Activated naive CD8-positive, alpha-beta T cell treated with anti-CD3 and anti-CD28 coated beads, Interleukin-2, amount 50 U/mL, for 24 hours (primary cell): Measurements from ENCODE around the gene HOXB4.

Source experiments
- ATAC-seq: fragments of 150-1000 bp; cut with Tn5 transposase; one replicate; pipeline ENCODE4 v1.10.0; 2021
- DNase-seq: peaks from one replicate; pipeline ENCODE4 v3.0.0; 2021
- H3K27ac Mint-ChIP-seq: one replicate; pipeline ENCODE4 v1.8.0; 2021; ENCODE audit warnings: mild to moderate bottlenecking, mixed read lengths
- H3K27me3 Mint-ChIP-seq: one replicate; pipeline ENCODE4 v1.8.0; 2021; ENCODE audit warnings: mixed read lengths
- H3K36me3 Mint-ChIP-seq: one replicate; pipeline ENCODE4 v1.8.0; 2021; ENCODE audit warnings: low read depth, mixed read lengths
- H3K4me1 Mint-ChIP-seq: one replicate; pipeline ENCODE4 v1.8.0; 2021; ENCODE audit warnings: mixed read lengths
- H3K4me3 Mint-ChIP-seq: one replicate; pipeline ENCODE4 v1.8.0; 2021; ENCODE audit warnings: mild to moderate bottlenecking, moderate library complexity, mixed read lengths
- H3K9me3 Mint-ChIP-seq: one replicate; pipeline ENCODE4 v1.8.0; 2021; ENCODE audit warnings: mixed read lengths

The HOXB4 gene

DNA sequence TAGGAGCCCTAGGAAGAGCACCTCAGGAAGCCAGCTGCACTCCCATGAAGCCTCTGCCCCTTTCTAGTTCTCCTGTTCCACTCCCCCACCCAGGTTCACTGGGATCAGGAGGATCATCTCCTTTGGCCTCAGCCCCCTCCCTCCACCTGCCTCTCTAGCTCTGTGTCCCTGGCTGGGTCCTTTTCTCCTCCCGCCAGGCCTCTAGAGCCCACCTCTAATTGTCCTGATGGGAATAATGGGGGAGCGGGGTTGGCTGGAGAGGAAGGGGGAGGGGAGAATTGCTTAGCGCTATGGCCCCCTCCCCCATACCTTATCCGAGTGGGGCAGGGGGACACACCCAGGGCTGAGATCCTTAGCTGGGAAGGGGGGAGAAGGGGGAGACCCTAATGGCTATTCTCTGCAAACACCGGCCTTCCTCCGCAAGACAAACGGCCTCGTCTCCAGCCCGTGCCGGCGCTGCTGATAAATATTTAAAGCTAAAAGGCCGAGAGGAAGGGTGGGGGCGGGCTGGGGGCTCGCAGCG is 31.7 kb upstream of the HOXB4 start:
- peaks cover 33% of the 10 kb centered on the region for H3K4me1 Mint-ChIP-seq
- H3K9me3 Mint-ChIP-seq, result no peaks in the 10 kb centered on the region
- ATAC-seq (no peak), DNase-seq (no peak)
- H3K27ac Mint-ChIP-seq, result no peak overlapping the region
- no peaks in the 10 kb centered on the region for H3K36me3 Mint-ChIP-seq
- peak overlapping the region; percentile 91 for H3K4me3 Mint-ChIP-seq
- peaks cover 71% of the 10 kb centered on the region for H3K27me3 Mint-ChIP-seq

DNA sequence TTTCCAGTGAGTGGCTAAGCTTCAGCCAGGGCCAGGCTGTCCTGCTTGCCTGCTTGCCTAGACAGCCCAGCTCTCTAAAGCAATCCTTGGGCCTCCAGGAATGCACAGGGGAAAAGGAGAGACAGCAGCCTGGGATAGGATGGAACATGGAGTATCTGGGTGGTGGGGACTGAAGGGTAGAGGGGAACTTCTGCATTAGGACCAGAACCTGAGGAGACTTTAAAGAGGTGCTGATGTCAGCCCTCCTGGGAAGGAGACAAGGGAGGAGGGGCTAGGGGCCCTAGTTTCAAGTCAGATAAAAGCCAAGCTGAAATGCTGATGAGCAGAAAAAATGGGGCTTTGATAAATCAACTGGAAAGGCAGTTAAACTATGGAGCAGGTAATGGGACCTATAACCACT is 30.9 kb upstream of the HOXB4 start:
- Mint-ChIP-seq H3K27ac (no peak overlapping the region), H3K36me3 (no peaks in the 10 kb centered on the region), H3K4me1 (peaks cover 35% of the 10 kb centered on the region), H3K9me3 (no peaks in the 10 kb centered on the region), H3K27me3 (peaks cover 73% of the 10 kb centered on the region), H3K4me3 (no peak overlapping the region)
- DNase-seq (no peak), ATAC-seq (no peak)

DNA sequence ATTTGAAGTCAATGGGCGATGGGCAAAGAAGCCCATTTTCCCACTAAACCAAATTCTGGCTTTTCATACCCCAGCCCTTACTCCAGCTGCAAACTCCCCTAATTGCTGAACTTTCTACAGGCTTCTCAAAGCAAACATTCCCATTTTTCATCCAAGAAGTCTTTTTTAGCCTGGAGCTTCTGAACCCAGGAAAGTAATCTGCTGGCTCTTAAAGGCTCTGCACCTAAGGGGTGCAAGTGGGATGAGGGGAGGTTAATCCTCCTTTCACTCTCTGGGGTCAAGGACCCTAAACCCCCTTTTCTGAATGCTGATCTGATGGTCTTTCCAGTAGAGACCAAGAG is 30.3 kb upstream of the HOXB4 start:
- no peak overlapping the region for H3K4me3 Mint-ChIP-seq
- no peak for DNase-seq

DNA sequence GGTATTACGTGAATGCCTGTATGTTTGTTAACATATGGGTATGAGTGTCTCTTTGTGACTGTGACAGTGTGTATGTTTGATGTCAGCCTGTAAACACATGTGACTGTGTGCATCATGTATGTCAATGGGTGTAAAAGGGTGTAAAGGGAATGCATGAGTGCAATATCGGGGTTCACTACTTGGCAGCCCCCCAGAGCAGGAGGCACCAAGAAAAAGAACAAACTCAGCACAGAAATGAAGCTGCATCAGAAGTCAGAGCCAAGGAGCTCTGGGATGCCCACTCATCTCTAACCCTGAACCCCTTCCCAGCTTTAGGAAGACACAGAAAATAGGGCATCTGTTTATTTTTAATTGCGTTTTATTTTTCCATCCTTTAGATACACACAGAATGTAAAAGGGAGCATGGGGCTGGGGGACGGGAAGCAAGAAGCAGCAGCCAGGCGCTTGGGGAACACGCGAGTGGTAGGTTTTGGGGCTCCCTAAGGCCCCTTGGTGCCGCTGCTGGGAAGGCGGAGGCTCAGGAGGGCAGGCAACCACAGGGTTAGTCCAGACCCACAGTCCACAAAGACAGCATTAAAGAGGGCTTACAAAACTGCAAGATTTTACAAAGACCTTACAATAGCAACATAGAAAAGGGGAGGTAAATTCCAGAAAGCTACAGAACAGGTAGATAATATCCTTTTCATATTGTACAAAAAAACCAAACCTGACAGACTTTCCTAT is 28.9 kb upstream of the HOXB4 start:
- ATAC-seq (no peak), DNase-seq (no peak)
- Mint-ChIP-seq H3K4me3 (no peak overlapping the region), H3K27ac (no peak overlapping the region), H3K4me1 (peaks cover 21% of the 10 kb centered on the region), H3K36me3 (no peaks in the 10 kb centered on the region), H3K9me3 (no peaks in the 10 kb centered on the region), H3K27me3 (peaks cover 77% of the 10 kb centered on the region)

More for the DNA sequence above, 30.3 kb upstream of the HOXB4 start:
- no peak for ATAC-seq
- Mint-ChIP-seq H3K27me3 (peaks cover 73% of the 10 kb centered on the region), H3K9me3 (no peaks in the 10 kb centered on the region), H3K4me1 (peaks cover 30% of the 10 kb centered on the region), H3K27ac (no peak overlapping the region), H3K36me3 (no peaks in the 10 kb centered on the region)

DNA sequence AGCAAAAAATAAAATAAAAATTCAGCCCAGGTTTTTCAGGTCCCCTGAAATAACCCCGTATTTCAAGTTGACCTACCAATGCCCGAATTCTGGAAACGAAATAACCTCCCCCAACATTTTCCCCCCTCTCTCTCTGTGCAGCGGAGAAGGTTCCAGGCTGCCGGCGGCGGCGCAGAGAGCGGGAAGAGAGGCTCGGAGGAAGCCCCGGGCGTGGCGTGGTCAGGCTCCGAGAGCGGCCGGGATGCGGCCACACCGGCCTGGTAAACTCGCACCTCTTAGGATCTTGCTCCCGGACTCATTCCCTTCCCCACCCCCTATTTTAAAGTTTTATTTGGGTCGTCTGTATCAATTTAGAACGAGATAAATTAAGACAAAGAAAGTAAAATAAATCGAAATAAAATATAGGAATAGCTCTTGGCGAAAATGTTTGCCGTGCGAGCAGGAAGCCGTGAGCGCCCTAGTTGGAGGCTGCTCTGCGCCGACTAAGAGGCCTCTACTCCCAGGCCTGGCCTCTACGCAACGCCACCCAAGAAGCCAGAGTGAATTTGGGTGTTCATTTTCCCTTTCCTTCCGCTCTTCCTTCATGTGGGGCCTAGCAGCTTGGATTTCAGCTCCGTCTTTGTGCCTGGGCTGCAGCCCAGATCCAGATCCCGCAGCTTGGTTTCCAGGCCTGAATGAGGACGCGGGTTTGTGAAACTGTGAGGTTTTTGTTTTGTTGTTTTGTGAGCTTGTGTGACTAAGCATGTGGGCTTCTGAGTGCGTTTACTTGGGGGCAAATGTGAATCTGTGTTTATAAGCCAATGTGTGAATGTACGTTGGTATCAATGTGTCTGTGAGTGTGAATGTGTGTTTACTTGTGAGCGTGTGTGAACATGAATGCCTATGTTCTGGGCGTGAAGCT is 28.1 kb upstream of the HOXB4 start:
- ATAC-seq (no peak), DNase-seq (no peak)
- Mint-ChIP-seq H3K9me3 (no peaks in the 10 kb centered on the region), H3K36me3 (no peaks in the 10 kb centered on the region), H3K27ac (no peak overlapping the region), H3K27me3 (peaks cover 79% of the 10 kb centered on the region), H3K4me3 (no peak overlapping the region), H3K4me1 (peaks cover 18% of the 10 kb centered on the region)

DNA sequence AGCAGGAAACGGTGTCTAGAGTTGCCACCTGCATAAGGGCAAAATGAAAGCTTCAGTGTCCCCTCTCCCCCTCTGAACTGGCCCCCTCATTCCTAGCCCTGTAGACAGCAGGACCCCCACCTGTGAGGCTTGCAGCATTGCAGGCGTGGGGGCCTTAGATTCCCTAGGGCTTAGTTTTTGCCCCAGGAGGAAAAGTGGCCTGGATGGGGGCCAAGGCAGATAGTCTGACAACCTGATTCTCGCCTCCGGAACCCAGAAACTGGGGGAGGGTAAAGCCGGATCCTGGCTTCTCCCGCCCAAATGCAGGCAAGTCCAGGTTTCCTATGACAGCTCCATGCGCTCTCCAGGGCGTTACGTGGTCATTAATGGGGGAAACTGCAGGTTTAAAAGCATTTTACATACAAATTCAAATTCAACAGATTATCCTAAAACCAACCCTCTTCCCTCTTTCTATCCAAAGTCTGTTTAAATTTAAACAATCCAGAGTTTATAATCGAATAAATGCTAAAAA is 27.3 kb upstream of the HOXB4 start:
- Mint-ChIP-seq H3K27me3 (peaks cover 82% of the 10 kb centered on the region), H3K27ac (no peak overlapping the region), H3K4me1 (peaks cover 11% of the 10 kb centered on the region), H3K36me3 (no peaks in the 10 kb centered on the region), H3K9me3 (no peaks in the 10 kb centered on the region), H3K4me3 (no peak overlapping the region)
- DNase-seq, result no peak
- ATAC-seq, result no peak

DNA sequence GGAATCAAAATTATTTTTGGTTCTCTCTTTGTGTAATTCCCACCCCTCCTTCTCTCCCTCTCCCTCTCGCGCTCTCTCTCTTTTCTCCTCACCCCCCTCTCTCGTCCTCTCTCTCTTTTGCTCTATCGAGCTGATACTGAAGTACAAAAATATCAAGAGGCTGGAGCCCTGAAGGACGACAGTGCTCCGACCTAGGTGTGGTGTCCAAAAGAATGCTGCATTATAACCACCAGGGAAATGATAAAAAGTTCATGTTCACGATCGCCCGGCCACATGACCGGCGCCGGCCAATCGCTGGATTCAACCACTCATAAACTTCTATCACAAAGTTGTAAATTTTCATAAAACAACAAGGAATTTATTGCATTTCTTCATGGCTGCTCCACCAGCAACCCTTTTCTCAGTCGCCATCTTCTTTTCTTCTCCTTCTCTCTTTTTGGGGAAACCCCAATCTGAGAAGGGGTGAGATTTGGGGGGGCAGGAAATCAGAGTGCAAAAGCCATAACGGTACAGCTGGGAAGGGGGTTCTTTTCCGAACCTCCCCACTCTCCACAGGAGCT is 26.7 kb upstream of the HOXB4 start, which contains the start of gene HOXB6:
Gene HOXB6 (minus strand): TSS at position 217 of the 560 bp plus-strand sequence. CDS start 6,836 bp downstream, outside the sequence.
- DNase-seq, result no peak
- peaks cover 11% of the 10 kb centered on the region for H3K4me1 Mint-ChIP-seq
- H3K36me3 Mint-ChIP-seq, result no peaks in the 10 kb centered on the region
- peaks cover 87% of the 10 kb centered on the region for H3K27me3 Mint-ChIP-seq
- no peaks in the 10 kb centered on the region for H3K9me3 Mint-ChIP-seq
- ATAC-seq, result no peak
- peak within 1 kb of the TSS; percentile 48 for H3K4me3 Mint-ChIP-seq
- no peak within 1 kb of the TSS for H3K27ac Mint-ChIP-seq

DNA sequence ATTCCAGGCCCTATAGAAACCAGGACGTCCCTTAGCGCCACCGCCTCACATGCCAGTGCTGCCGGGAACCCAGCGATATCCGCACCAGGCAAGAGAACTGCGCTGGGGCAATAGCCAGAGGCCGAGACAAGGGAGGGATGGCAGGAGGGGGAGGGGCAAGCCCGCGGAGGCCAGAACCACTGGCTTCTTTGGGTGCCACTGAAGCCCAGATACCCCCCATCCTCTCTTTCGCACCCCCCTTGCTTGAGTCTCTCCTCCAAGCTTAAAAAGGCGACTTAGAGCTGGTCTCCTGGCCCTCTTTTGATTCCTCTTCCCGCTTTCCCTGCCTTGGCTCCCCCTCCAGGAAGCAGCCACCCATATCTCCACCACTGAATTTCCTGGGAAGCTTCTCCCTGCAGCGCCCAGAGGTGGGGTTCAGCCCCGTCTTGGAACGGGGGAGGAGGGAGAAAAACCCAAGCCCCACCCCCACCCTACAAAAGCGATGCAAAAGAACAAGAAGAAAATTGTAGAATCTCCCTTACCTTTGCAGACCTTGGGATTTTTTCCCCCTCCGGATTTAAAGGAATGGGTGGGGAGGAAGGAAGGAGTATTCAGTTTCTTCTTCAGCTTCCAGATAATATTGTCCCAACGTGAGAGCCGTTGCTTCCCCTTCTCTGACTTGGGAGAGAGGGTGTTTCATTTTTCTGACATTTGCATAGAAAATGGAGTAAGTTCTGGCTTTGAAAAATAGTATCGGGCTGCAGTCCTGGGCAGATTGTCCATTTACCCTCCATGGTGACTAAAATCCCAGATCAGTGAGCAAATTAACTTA is 26.0 kb upstream of the HOXB4 start:
- Mint-ChIP-seq H3K27me3 (peaks cover 86% of the 10 kb centered on the region), H3K36me3 (no peaks in the 10 kb centered on the region), H3K27ac (no peak overlapping the region), H3K4me1 (peaks cover 11% of the 10 kb centered on the region), H3K9me3 (no peaks in the 10 kb centered on the region), H3K4me3 (no peak overlapping the region)
- DNase-seq, result no peak
- ATAC-seq, result no peak

DNA sequence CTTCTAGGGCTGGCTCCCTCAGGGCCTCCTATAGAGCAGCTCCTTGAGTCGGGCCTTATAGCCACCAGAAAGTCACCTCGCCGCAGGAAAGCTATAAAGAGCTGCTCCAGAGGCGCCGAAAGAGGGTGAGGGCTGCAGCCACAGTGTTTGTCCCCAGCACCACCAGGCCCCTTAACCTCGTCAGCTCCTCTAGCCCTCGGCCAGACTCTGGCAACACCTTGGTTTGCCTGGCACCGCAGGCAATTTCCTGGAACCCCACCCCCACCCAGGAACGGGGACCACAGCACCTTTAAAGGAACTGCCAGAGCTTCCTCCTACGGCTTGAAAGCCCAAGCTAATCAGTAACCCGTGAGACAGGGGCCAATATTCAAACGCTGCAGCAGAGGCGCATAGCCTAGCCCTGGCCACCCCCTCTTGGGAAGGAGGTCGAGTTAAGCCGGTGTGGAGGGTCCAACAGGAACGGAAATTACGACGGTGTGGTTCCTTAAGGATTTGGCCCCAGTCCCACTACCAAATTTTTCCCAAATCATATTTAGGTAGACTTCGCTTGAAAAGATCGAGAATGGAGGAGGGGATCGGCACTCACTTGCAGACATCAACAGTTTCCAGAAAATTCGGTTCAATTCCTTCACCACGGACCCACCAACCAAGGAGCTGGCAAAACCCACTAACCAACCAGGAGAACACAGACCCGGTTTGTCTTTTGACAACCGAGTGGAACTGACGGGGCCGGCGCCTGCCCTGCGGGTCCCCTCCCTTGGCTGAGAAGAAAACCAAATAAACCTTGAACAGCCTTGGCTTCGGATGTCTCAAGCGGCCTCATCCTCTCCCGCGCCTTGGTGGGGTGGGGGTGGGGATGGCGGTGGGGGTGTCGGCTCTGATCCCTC is 23.6 kb upstream of the HOXB4 start:
- peaks cover 86% of the 10 kb centered on the region for H3K27me3 Mint-ChIP-seq
- ATAC-seq (no peak), DNase-seq (no peak)

DNA sequence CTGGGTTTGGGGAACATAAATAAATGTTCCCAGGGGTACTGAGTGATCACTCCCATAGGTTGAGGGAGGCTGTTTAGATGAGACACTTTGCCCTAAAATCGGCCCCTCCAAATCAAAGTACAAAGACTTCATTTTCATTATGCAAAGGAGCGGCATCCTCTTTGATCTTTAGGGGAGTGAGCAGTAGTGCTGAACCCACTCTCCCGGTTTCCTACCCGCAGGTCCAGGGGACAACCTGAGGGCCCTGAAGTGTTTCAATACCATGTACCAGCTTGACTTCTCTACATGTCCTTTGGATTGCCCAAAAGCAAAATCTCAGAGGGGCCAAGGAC is 23.0 kb upstream of the HOXB4 start:
- no peak for ATAC-seq
- Mint-ChIP-seq H3K4me1 (peaks cover 29% of the 10 kb centered on the region), H3K27ac (no peak overlapping the region), H3K9me3 (no peaks in the 10 kb centered on the region), H3K4me3 (no peak overlapping the region), H3K36me3 (no peaks in the 10 kb centered on the region), H3K27me3 (peaks cover 87% of the 10 kb centered on the region)
- DNase-seq, result no peak

More for the DNA sequence above, 23.6 kb upstream of the HOXB4 start:
- Mint-ChIP-seq H3K9me3 (no peaks in the 10 kb centered on the region), H3K4me1 (peaks cover 23% of the 10 kb centered on the region), H3K4me3 (no peak overlapping the region), H3K27ac (no peak overlapping the region), H3K36me3 (no peaks in the 10 kb centered on the region)

DNA sequence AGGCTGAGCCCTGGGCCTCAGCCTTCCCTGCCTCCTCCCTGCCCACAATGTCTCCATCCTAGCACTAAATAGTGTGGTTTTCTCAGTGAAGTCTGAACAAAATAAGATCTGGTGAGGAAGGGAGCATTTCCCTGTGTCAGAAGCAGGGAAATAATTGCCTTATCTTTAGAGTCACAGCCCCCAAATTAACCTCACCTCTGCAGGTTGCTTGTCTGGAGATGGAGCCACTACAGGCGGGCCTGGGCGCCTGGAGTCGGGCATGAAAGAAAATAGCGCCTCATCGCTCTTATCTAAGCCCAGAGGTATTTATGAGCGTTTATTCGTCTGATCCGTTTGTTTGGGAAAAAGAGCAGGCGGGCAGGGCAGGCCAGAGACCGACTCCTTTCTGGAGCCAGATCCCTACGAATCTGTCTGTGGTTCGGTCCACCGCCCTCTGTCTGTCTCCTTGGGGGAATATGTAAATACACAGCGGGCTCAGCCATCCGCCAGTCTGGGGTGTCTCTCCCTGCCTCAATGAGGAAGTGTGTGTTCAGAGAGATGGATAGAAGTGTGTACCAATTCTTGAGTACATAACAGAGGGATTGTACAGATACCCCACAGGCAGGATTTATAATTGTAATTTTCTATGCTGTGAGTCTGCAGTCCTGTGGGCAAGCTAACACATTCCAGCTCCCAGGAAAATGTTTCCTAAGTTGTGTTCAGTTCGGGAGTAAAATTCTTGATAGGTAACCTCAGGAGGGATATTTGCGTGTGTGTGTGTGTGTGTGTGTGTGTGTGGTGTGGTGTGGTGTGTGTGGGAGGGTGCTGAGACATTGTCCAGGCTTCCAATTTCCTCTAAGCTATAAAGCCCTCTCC is 22.3 kb upstream of the HOXB4 start:
- Mint-ChIP-seq H3K4me3 (no peak overlapping the region), H3K9me3 (no peaks in the 10 kb centered on the region), H3K27me3 (peaks cover 89% of the 10 kb centered on the region), H3K27ac (no peak overlapping the region), H3K36me3 (no peaks in the 10 kb centered on the region), H3K4me1 (peaks cover 30% of the 10 kb centered on the region)
- ATAC-seq (no peak), DNase-seq (no peak)

DNA sequence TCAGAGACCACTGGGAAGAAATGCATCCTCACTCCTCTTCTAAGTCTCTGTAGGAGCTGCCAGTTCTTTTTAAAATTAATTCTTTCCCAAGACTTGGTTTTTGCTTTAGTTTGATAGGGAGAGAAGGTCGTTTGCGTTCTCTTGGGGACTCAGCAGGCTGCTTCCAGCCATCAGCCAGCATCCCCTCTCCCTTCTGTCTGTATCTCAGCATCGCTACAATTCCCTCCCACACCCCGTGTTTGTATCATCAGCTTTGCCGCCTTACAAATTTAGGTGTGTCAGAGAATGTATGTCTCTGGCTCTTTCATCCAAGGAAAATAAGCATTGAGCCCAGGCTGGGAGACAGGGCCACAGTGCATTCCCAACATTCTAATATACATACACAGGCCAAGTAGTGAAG is 21.2 kb upstream of the HOXB4 start:
- Mint-ChIP-seq H3K4me1 (peaks cover 26% of the 10 kb centered on the region), H3K36me3 (no peaks in the 10 kb centered on the region), H3K4me3 (no peak overlapping the region), H3K27me3 (peaks cover 90% of the 10 kb centered on the region), H3K9me3 (no peaks in the 10 kb centered on the region), H3K27ac (no peak overlapping the region)
- no peak for ATAC-seq
- no peak for DNase-seq

DNA sequence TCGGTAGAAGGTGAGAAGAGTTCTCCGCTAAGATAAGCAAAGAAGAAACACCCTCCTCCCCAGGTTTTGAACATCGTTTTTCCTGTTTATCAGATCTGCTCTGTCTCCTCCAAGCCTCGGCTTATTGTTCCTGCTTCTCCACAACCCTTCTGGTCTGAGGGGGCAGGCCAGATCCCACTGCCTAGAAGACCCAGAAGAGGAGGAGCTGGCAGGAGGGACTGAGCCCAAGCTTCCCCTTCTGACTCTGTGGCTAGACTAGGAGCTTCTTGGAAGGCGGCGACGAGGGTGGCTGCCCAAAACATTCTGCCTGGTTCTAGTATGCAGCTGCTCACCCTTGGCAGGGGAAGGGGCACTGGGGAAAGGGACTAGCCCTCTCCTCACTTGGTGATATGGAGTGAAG is 20.6 kb upstream of the HOXB4 start:
- Mint-ChIP-seq H3K36me3 (no peaks in the 10 kb centered on the region), H3K4me1 (peaks cover 26% of the 10 kb centered on the region), H3K27me3 (peaks cover 88% of the 10 kb centered on the region), H3K27ac (no peak overlapping the region), H3K4me3 (peak overlapping the region; percentile 58), H3K9me3 (no peaks in the 10 kb centered on the region)
- DNase-seq, result no peak
- ATAC-seq, result no peak
